ENCODE data around the gene PNKD.
A peak's percentile ranks its signal among the peaks of the same experiment; 100 is the strongest.

Gene PNKD

DNA sequence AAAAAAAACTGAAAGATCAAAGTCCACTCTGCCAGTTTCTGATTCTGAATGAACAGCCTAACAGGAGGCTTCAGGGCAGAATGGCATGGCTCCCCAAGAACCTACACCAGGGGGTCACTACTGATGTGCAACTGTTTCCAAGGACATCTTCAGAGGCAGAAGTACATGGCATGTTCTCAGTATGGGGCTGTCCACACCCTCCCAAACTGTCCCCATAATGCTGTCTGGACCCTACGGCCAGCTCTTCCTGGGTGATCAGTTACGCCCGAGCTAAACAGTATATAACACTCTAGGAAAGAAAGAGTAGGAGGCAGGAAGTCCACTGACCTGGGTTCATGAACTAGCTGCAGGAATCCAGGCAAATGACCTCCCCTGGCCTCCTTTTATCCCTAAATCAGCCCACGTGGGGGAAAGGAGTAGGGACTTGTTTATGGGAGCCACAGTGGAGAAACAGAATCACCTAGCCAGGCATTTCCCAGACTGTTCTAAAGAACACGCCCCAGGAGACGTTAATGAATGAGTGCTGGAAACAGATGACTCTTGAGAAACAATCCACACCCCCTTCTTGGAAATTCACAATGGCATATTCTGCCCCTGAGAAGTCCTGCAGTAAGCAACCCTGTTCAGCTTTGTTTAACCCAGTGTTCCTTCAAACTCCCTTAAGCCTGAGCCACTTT is 19.5 kb downstream of the PNKD start:
- TF ChIP-seq, protein P1, sequence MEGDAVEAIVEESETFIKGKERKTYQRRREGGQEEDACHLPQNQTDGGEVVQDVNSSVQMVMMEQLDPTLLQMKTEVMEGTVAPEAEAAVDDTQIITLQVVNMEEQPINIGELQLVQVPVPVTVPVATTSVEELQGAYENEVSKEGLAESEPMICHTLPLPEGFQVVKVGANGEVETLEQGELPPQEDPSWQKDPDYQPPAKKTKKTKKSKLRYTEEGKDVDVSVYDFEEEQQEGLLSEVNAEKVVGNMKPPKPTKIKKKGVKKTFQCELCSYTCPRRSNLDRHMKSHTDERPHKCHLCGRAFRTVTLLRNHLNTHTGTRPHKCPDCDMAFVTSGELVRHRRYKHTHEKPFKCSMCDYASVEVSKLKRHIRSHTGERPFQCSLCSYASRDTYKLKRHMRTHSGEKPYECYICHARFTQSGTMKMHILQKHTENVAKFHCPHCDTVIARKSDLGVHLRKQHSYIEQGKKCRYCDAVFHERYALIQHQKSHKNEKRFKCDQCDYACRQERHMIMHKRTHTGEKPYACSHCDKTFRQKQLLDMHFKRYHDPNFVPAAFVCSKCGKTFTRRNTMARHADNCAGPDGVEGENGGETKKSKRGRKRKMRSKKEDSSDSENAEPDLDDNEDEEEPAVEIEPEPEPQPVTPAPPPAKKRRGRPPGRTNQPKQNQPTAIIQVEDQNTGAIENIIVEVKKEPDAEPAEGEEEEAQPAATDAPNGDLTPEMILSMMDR (IDR thresholded peaks at IDR 0.05; ENCODE audit: extremely low read depth, missing control alignments), result no peak
- no peak for DNase-seq (ENCODE audit: low spot score)

DNA sequence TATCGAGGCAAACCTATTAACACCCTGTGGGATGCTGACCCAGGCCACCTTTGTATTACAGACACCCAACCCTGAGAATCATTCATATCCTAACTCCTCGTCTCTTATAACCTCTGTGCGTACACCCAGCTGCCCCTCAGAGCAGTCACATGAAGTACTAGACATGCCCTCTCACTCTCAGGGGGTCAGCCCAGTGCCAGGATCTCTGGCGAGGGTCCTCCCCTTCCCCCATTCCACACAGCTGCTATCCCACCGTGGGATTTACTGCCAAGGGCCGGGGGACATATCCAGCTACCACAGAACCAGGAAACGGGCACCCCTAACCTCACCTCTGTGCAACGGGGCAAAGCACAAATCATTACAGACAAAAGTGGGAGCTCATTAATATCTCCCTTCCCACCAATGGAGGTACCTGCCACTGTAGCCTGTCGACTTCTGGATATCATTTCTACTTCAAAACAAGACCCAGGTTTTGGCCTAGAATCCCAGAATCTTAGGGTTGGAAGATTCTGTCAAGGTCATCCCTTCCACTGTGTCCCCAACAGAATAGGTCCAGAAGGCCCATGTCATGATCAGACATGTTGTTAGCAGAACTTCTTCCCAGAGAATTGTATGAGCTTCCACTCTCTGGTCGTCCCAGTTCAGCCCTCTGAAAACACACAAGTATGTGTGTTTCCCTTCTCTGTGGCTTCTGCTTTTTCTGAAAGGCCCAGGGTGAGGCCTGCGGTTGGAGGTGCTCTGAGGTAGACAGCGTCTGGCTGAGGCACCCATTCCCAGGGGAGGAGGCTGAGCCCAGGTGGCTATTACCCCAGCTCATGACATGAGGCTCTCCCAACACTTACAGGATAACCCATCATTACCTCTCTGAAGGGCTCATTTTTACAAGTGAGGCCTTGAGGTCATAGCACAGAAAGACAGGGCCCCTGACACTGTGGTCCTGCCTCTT is 20.3 kb downstream of the PNKD start:
- DNase-seq (ENCODE audit: low spot score), result peak; percentile 72
- TF ChIP-seq, protein P1 (IDR thresholded peaks at IDR 0.05; ENCODE audit: extremely low read depth, missing control alignments), result no peak

DNA sequence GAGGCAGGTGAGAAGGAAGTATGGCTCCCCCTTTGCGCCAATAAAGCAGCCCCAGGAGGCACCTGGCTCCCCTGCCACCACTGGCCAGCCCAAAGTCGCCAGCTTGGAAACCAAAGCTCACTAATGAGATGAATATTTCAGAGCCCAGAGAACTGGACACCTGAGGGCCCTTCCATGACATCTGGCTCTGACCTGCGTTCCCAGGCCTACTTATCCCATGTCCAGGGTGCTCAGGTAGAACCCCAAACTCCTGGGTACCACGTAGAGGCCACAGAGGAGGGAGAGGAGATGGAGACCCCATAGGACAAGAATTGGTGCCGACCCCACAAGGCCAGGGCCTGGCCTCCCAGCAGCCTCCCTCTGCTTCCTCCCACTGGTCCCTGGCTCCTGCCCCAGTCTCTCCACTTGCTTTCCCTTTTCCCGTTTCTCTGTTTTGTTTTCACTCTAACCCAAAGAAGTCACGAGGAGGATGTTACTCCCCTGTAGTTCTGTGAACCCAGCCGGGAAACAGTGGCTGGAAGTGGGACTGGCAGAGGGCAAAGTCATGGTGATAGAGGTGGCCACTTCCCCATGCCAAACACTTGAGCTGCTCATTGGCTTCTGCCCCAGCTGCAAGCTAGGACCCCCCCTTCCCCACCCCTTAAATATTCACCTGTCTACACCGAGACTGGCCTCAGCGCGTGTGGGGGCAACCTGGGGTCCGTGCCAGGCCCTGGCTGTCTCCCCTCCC is 21.2 kb downstream of the PNKD start:
- TF ChIP-seq, protein P1 (IDR thresholded peaks at IDR 0.05; ENCODE audit: extremely low read depth, missing control alignments), result no peak
- DNase-seq (ENCODE audit: low spot score), result no peak

DNA sequence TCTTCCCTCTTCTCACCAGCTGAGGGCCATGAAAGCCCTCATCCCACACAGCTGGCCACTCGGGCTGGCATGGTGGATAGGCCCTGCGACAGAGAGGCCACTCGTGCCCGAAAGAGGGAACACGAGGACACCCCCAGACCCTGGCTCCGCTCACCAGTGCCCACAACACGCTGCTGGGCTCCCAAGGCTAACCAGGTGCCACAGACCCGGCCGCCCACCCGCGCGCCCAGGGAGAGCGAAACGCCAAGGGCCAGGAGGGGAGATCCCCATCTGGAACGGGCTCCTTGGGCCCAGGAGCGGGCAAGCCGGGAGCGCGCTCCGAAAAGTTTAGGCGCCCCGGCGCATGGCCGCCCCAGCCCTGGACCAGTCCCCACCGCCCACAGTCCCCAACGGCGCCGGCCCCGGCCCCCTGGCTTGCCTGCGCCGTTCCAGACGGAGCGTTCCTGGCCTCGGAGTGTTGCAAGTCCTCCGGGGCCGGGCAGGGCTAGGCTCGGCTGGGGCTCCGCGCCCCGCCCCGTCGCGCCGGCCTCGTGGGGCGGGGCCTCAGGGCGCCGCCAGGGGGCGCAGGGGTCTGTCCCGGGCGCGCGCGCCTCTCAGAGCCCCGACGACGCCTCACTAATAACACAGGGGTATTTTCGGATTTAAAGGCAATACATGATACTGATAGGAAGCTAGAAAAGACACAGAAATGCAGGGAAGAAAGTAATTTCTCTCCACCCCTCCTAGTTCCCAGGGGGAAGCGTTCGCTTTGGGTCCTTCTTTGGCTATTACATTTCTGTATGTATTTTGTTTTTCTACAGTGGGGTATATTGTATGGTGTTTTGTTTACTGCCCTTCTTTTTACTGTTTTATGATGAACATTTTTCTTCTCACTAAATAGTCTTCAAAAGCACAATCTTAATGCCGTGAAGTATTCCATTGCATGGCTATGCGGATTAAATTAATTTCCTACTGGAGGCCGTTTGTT is 22.0 kb downstream of the PNKD start, which contains the start of gene TMBIM1:
TMBIM1 (minus strand) TSS at position 456 of the 967 bp plus-strand sequence. CDS start 10,362 bp downstream, outside the sequence.
- DNase-seq (ENCODE audit: low spot score), result peak; percentile 93
- TF ChIP-seq, protein P1 (IDR thresholded peaks at IDR 0.05; ENCODE audit: extremely low read depth, missing control alignments), result peak; percentile 93

DNA sequence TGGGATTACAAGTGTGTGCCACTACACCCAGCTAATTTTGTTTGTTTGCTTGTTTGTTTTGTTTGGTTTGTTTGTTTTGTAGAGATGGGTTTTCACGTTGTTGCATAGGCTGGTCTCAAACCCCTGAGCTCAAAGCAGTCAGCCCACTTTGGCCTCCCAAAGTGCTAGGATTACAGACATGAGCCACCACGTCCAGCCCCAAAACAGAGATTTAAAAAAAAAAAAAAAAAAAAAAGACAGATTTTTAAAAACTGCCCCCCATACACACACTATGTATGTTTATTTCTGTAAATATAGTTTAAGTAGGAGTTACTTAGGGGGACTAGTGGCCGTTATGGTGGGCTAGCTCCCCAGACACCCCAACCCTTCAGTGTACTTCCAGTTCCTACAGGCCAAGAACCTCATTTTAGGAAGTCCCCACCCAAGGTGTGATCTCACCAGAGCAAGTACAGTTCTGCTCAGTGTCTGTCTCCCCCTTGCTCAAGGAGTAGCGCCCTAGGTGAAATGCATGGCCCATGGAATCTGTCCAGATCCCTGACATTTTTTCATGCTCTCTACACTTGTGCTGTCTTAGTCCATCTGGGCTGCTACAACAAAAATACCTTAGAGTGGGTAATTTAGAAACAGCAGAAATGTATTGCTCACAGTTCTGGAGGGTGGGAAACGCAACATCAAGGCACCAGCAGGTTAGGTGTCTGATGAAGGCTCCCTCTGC is 23.6 kb downstream of the PNKD start:
- TF ChIP-seq, protein P1 (IDR thresholded peaks at IDR 0.05; ENCODE audit: extremely low read depth, missing control alignments), result no peak
- DNase-seq (ENCODE audit: low spot score), result no peak

DNA sequence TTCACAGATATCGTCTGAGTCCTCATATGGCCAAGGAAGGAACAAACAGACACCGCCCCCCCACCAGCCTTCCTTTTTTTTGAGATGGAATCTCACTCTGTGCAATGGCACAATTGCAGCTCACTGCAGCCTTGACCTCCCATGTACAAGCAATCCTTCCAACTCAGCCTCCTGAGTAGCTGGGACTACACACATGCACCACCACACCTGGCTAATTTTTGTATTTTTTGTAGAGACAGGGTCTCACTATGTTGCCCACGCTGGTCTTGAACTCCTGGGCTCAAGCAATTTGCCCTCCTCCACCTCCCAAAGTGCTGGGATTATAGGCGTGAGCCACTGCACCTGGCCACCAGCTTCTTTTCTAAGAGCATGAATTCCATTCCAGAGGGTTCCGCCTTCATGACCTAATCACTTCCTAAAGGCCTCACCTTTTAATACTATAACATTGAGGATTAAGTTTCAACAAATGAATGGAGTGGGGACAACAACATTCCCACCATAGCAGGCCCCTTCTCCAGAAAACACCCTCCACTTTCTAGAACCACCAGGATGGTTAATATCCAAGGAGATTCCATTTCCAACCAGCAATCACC is 24.2 kb downstream of the PNKD start:
- TF ChIP-seq, protein P1 (IDR thresholded peaks at IDR 0.05; ENCODE audit: extremely low read depth, missing control alignments), result no peak
- DNase-seq (ENCODE audit: low spot score), result no peak
